K562 (cell line): ENCODE measurements around the gene FILIP1. TPM values are rescaled to one million over a fixed set of nuclear protein-coding genes. Genes with fewer than 3 reads are reported as not detected.

Experiments
- ATAC-seq: fragments of 200-7000 bp; cut with Tn5 transposase; 3 replicates; pipeline ENCODE4 v1.9.1; 2020; ENCODE audit warnings: moderate library complexity
- BruUV-seq: library from RNA; stranded (reverse); fragments of 400-500 nt; replicated peaks from 2 replicates; lab custom pipeline; 2021; lab: Mats Ljungman, UMichigan
- CTCF ChIA-PET: fragments of 300-600 bp; formaldehyde crosslinking; extraction: SDS; loops from one replicate; lab custom pipeline; 2021; ENCODE audit warnings: low intra/inter-chr PET ratio; lab: Yijun Ruan, JAX
- POLR2A ChIA-PET: fragments of 300-600, 350-650 bp; sonication (Branson Sonifier 250); formaldehyde crosslinking; extraction: SDS; loops from one replicate; lab custom pipeline; 2021; ENCODE audit warnings: antibody characterized with exemption, inconsistent platforms; lab: Yijun Ruan, JAX
- DNase-seq, 4 experiments: peaks; one replicate each; pipeline versions ENCODE4 v3.0.0 to v3.0.0-alpha.2; 2011 to 2018; ENCODE audit warnings: low spot score in 3 of 4, mixed read lengths in 3 of 4; ENCODE audit errors: extremely low read depth in 1 of 4
- FAIRE-seq: peaks from 2 replicates; lab custom pipeline; 2011; peaks lifted over from hg19 to GRCh38; lab: Jason Lieb, UNC
- H2AFZ ChIP-seq: 2 replicates; pipeline ENCODE4 v1.6.0; 2011; ENCODE audit warnings: low read depth, low read length, control low read depth, inconsistent platforms
- H3K27ac ChIP-seq: fragments of 200-600 bp; 3 replicates; pipeline ENCODE4 v1.8.0; 2011; ENCODE audit warnings: low read depth, mild to moderate bottlenecking, control low read depth, inconsistent platforms, low read length, moderate library complexity, mixed read lengths; ENCODE audit errors: extremely low read depth
- H3K27me3 ChIP-seq, 2 experiments: fragments of 300-600 bp in 1 of 2; 2 replicates in 1 of 2; 3 replicates in 1 of 2; pipeline versions ENCODE4 v1.6.0 to v1.8.0; 2011; ENCODE audit warnings: inconsistent platforms in 2 of 2, low read length in 2 of 2, mild to moderate bottlenecking in 1 of 2, mixed read lengths in 1 of 2, moderate library complexity in 1 of 2; ENCODE audit not compliant: control insufficient read depth in 2 of 2, insufficient read depth in 2 of 2
- H3K36me3 ChIP-seq: fragments of 300-600 bp; 3 replicates; pipeline ENCODE4 v1.8.0; 2011; ENCODE audit warnings: mild to moderate bottlenecking, low read length, inconsistent platforms; ENCODE audit not compliant: control insufficient read depth, insufficient read depth
- H3K4me1 ChIP-seq, 2 experiments: fragments of 200-600 bp in 1 of 2; replicated peaks in 1 of 2; 2 replicates in 1 of 2; 3 replicates in 1 of 2; pipeline versions ENCODE4 v1.5.1 to v1.8.0; 2011; ENCODE audit warnings: inconsistent platforms in 2 of 2, low read length in 2 of 2, mild to moderate bottlenecking in 1 of 2, mixed read lengths in 1 of 2, moderate library complexity in 1 of 2; ENCODE audit not compliant: control insufficient read depth in 2 of 2, insufficient read depth in 2 of 2
- H3K4me2 ChIP-seq: 2 replicates; pipeline ENCODE4 v1.6.1; 2011; ENCODE audit warnings: low read length, control low read depth, inconsistent platforms, mixed read lengths; ENCODE audit not compliant: insufficient read depth
- H3K4me3 ChIP-seq: fragments of 200-600 bp; sonication (generic), shearing (Covaris generic); 2 replicates; pipeline ENCODE4 v1.5.1; 2016; ENCODE audit warnings: control low read depth, inconsistent platforms
- H3K79me2 ChIP-seq: fragments of 200-600 bp; 3 replicates; pipeline ENCODE4 v1.8.0; 2011; ENCODE audit warnings: low read length, inconsistent platforms; ENCODE audit not compliant: control insufficient read depth, insufficient read depth
- H3K9ac ChIP-seq, 2 experiments: 2 replicates each; pipeline versions ENCODE4 v1.6.0 to v1.6.1; 2011; ENCODE audit warnings: low read depth in 2 of 2, low read length in 2 of 2, control low read depth in 1 of 2, inconsistent platforms in 1 of 2, mild to moderate bottlenecking in 1 of 2, mixed read lengths in 1 of 2; ENCODE audit not compliant: insufficient read depth in 1 of 2
- H3K9me1 ChIP-seq: one replicate; pipeline ENCODE4 v1.6.0; 2011; ENCODE audit warnings: inconsistent platforms, mild to moderate bottlenecking, low read length, moderate library complexity; ENCODE audit not compliant: control insufficient read depth, insufficient read depth
- H3K9me3 ChIP-seq: replicated peaks from 2 replicates; pipeline ENCODE4 v1.5.1; 2011; ENCODE audit warnings: low read depth, low read length, inconsistent platforms; ENCODE audit not compliant: control insufficient read depth, insufficient read depth
- H4K20me1 ChIP-seq: replicated peaks from 2 replicates; pipeline ENCODE4 v1.6.1; 2011; ENCODE audit warnings: low read length, inconsistent platforms, mixed read lengths; ENCODE audit not compliant: control insufficient read depth, insufficient read depth
- ELF4 ChIP-seq: fragments of 450-650 bp; formaldehyde crosslinking; IDR thresholded peaks from 2 replicates; pipeline ENCODE4 v1.4.0; 2022; ENCODE audit warnings: missing genetic modification characterization
- HEY1 ChIP-seq: fragments of 250-450 bp; sonication (Bioruptor Pico); IDR thresholded peaks from 2 replicates; pipeline ENCODE4 v1.5.0; 2020; ENCODE audit warnings: mild to moderate bottlenecking, moderate library complexity, borderline replicate concordance
- KDM4B ChIP-seq, 2 experiments: fragments of 450-650 bp in 1 of 2; sonication (generic) in 1 of 2; IDR thresholded peaks; 2 replicates each; pipeline ENCODE4 v1.6.1; 2016 to 2017; ENCODE audit warnings: borderline replicate concordance in 2 of 2, antibody characterized with exemption in 1 of 2, low read depth in 1 of 2, mild to moderate bottlenecking in 1 of 2
- PHF21A ChIP-seq: fragments of 450-650 bp; IDR thresholded peaks from 2 replicates; pipeline ENCODE4 v1.6.1; 2017; ENCODE audit warnings: low read depth, borderline replicate concordance
- POLR3A ChIP-seq: IDR thresholded peaks from 2 replicates; pipeline ENCODE4 v1.6.1; 2011; ENCODE audit warnings: borderline replicate concordance, mild to moderate bottlenecking, moderate library complexity; ENCODE audit not compliant: insufficient read length, insufficient read depth; ENCODE audit errors: extremely low read depth
- RAD51 ChIP-seq: fragments of 450-650 bp; IDR thresholded peaks from 2 replicates; pipeline ENCODE4 v1.7.1; 2016; ENCODE audit warnings: low read depth, mild to moderate bottlenecking, borderline replicate concordance
- RBFOX2 ChIP-seq: fragments of 200-400 bp; formaldehyde crosslinking; IDR thresholded peaks from 2 replicates; pipeline ENCODE4 v1.6.1; 2017; ENCODE audit warnings: low read depth, mild to moderate bottlenecking, low read length, moderate library complexity
- SMARCB1 ChIP-seq: IDR thresholded peaks from 2 replicates; pipeline ENCODE4 v1.6.1; 2011; ENCODE audit warnings: improper control_type of control experiment, low read depth; ENCODE audit not compliant: insufficient read length
- SNRNP70 ChIP-seq: fragments of 200-400 bp; formaldehyde crosslinking; optimal IDR thresholded peaks from 2 replicates; pipeline ENCODE3; 2017; ENCODE audit warnings: low read depth, low read length
- SOX6 ChIP-seq: fragments of 450-650 bp; IDR thresholded peaks from 2 replicates; pipeline ENCODE4 v1.6.1; 2014; ENCODE audit warnings: mild to moderate bottlenecking
- ZC3H4 ChIP-seq: sonication (generic); formaldehyde crosslinking; IDR thresholded peaks from 2 replicates; pipeline ENCODE4 v1.9.0; 2021; ENCODE audit warnings: missing genetic modification reagents, borderline replicate concordance
- ZKSCAN1 ChIP-seq: fragments of 150-350 bp; IDR thresholded peaks from 2 replicates; pipeline ENCODE4 v1.6.1; 2016; ENCODE audit warnings: low read depth, low read length
- ZNF778 ChIP-seq: fragments of 450-650 bp; formaldehyde crosslinking; IDR thresholded peaks from 2 replicates; pipeline ENCODE4 v1.4.0; 2020; ENCODE audit warnings: mild to moderate bottlenecking, moderate library complexity
- WGBS: fragments of 100-300 bp; shearing (Covaris generic); methylation state at CpG from one replicate; pipeline ENCODE4 v1.1.6; 2016; ENCODE audit warnings: low coverage, mixed read lengths; ENCODE audit not compliant: insufficient coverage; ENCODE audit errors: missing lambda C conversion rate; 5-methylcytosine and 5-hydroxymethylcytosine counted together
- in situ Hi-C: fragments of 300-500 bp; cut with MboI; formaldehyde crosslinking; loops from 4 replicates; pipeline ENCODE4 v1.15.0; 2018; ENCODE audit warnings: inconsistent platforms, mixed read lengths
- intact Hi-C: fragments of 100-400 bp; cut with micrococcal nuclease; formaldehyde crosslinking; loops from 2 replicates; pipeline ENCODE4 v1.14.2; 2022
- polyA plus RNA-seq, 8 experiments: library from polyadenylated mRNA; depleted of rRNA in 4 of 8; stranded (reverse) in 5 of 8; unstranded in 3 of 8; fragments of >200 nt; fragmentation: Nextera tagmentation in 2 of 8; fragmentation: Illumina TruSeq in 1 of 8; extraction: Ambion mirVana in 2 of 8; extraction: Trizol in 1 of 8; gene quantifications; 2 replicates each; pipeline versions ENCODE4 v1.2.1 to v1.2.3, GENCODE V29; 2011 to 2014; ENCODE audit warnings: inconsistent platforms in 1 of 8, missing spikeins in 1 of 8
- total RNA-seq, 7 experiments: library from RNA; depleted of rRNA in 6 of 7; stranded (reverse); fragments of >200 nt in 6 of 7; fragmentation: Illumina TruSeq in 2 of 7; extraction: Trizol in 2 of 7; gene quantifications; 2 replicates each; pipeline versions ENCODE4 v1.2.1 to v1.2.3, GENCODE V29; 2011 to 2021; ENCODE audit warnings: low replicate concordance in 1 of 7
- TF ChIP-seq, protein P1 (sequence below): sonication (generic); formaldehyde crosslinking; IDR thresholded peaks from 2 replicates; pipeline ENCODE4 v1.8.0; 2022; ENCODE audit warnings: mild to moderate bottlenecking, missing genetic modification reagents
- TF ChIP-seq, protein P2 (sequence below): sonication (generic); formaldehyde crosslinking; IDR thresholded peaks from 2 replicates; pipeline ENCODE4 v1.4.0; 2020; ENCODE audit warnings: mild to moderate bottlenecking, missing genetic modification reagents
- TF ChIP-seq, protein P3 (sequence below): fragments of 450-650 bp; IDR thresholded peaks from 2 replicates; pipeline ENCODE4 v1.6.1; 2018; ENCODE audit not compliant: partially characterized antibody

Gene FILIP1
- total and polyA plus RNA-seq, 9 of the 15 experiments (the other 6 are each of a cell fraction or from before 2014, with no cell fraction given): 0.03 to 0.25 (median 0.10) TPM; not detected in 1

DNA sequence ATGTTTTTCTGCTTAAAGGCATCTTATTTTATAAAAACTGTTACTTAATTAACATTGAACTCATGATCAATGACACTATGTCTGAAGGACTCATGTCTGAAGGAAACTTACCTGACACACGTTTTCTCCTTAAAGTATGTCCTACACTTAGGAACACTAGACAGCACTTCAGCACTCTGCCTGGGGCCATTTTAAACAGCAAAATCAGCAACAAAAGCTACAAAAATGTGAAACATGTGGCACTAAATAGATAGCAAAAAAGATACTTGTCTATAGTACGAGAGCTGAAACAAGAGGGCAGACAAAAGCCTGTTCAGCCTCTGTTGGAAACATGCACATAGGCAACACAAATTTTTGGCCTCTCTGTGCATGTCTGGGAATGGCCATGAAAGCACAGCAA lies 115.5 kb downstream of the FILIP1 start:
- ChIA-PET CTCF (no interaction called here), POLR2A (no interaction called here)
- intact Hi-C loops (no loop called here), in situ Hi-C loops (no loop called here)
- no peaks in the 10 kb centered on the region for H4K20me1 ChIP-seq
- H2AFZ ChIP-seq: no peak overlapping the region
- no peaks in the 10 kb centered on the region for H3K4me1 ChIP-seq
- H3K27ac ChIP-seq: no peak overlapping the region
- H3K79me2 ChIP-seq: no peaks in the 10 kb centered on the region
- H3K36me3 ChIP-seq: no peaks in the 10 kb centered on the region
- no peak overlapping the region for H3K4me2 ChIP-seq
- no peak overlapping the region for H3K9ac ChIP-seq
- H3K27me3 ChIP-seq: peaks cover 0 to 5% of the 10 kb centered on the region in 2 experiments; a peak in 1 of 5 replicates
- no TSS peak for BruUV-seq
- ATAC-seq (no peak), FAIRE-seq (no peak), DNase-seq (no peak)
- H3K9me1 ChIP-seq: no peaks in the 10 kb centered on the region
- 0% methylated on average over 2 of the region's 2 CpGs for WGBS
- H3K9me3 ChIP-seq: no peaks in the 10 kb centered on the region
- no peak overlapping the region for H3K4me3 ChIP-seq
- no peak for TF ChIP-seq SOX6
- no peak for TF ChIP-seq ELF4 (CRISPR knock-in tag)
- no peak for TF ChIP-seq POLR3A
- TF ChIP-seq SNRNP70: no peak
- no peak for TF ChIP-seq ZNF778 (CRISPR knock-in tag)
- TF ChIP-seq, protein P1, sequence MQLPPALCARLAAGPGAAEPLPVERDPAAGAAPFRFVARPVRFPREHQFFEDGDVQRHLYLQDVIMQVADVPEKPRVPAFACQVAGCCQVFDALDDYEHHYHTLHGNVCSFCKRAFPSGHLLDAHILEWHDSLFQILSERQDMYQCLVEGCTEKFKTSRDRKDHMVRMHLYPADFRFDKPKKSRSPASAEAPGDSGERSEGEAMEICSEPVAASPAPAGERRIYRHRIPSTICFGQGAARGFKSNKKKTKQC: no peak
- no peak for TF ChIP-seq ZKSCAN1
- TF ChIP-seq, protein P2, sequence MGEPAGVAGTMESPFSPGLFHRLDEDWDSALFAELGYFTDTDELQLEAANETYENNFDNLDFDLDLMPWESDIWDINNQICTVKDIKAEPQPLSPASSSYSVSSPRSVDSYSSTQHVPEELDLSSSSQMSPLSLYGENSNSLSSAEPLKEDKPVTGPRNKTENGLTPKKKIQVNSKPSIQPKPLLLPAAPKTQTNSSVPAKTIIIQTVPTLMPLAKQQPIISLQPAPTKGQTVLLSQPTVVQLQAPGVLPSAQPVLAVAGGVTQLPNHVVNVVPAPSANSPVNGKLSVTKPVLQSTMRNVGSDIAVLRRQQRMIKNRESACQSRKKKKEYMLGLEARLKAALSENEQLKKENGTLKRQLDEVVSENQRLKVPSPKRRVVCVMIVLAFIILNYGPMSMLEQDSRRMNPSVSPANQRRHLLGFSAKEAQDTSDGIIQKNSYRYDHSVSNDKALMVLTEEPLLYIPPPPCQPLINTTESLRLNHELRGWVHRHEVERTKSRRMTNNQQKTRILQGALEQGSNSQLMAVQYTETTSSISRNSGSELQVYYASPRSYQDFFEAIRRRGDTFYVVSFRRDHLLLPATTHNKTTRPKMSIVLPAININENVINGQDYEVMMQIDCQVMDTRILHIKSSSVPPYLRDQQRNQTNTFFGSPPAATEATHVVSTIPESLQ (CRISPR knock-in tag): no peak
- TF ChIP-seq KDM4B (IDR thresholded peaks at IDR 0.05; ENCODE audit: borderline replicate concordance in 2 of 2, low read depth in 1 of 2): no peak
- TF ChIP-seq ZC3H4 (CRISPR knock-in tag): no peak
- no peak for TF ChIP-seq PHF21A
- no peak for TF ChIP-seq HEY1
- TF ChIP-seq SMARCB1: no peak
- TF ChIP-seq RBFOX2: no peak
- TF ChIP-seq, protein P3, sequence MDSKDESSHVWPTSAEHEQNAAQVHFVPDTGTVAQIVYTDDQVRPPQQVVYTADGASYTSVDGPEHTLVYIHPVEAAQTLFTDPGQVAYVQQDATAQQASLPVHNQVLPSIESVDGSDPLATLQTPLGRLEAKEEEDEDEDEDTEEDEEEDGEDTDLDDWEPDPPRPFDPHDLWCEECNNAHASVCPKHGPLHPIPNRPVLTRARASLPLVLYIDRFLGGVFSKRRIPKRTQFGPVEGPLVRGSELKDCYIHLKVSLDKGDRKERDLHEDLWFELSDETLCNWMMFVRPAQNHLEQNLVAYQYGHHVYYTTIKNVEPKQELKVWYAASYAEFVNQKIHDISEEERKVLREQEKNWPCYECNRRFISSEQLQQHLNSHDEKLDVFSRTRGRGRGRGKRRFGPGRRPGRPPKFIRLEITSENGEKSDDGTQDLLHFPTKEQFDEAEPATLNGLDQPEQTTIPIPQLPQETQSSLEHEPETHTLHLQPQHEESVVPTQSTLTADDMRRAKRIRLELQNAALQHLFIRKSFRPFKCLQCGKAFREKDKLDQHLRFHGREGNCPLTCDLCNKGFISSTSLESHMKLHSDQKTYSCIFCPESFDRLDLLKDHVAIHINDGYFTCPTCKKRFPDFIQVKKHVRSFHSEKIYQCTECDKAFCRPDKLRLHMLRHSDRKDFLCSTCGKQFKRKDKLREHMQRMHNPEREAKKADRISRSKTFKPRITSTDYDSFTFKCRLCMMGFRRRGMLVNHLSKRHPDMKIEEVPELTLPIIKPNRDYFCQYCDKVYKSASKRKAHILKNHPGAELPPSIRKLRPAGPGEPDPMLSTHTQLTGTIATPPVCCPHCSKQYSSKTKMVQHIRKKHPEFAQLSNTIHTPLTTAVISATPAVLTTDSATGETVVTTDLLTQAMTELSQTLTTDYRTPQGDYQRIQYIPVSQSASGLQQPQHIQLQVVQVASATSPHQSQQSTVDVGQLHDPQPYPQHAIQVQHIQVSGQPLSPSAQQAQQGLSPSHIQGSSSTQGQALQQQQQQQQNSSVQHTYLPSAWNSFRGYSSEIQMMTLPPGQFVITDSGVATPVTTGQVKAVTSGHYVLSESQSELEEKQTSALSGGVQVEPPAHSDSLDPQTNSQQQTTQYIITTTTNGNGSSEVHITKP: no peak
- no peak for TF ChIP-seq RAD51
